Stimulated activated CD4-positive, alpha-beta T cell treated with anti-CD3 and anti-CD28 coated beads, Interleukin-12 subunit alpha, Interleukin-12 subunit beta, amount 100 ng/mL, for 48 hours (primary cell): ENCODE data around the gene PHTF2.
"Not testable (repeated sequence)": the region's sequence is repeated elsewhere in the genome, so short reads cannot be mapped to it uniquely, and the experiment has no call there.

Source experiments
- DNase-seq, 3 donors: peaks; one replicate each; pipeline ENCODE4 v3.0.0-alpha.2; 2020; ENCODE audit warnings: low read depth in 2 of 3, low spot score in 1 of 3

PHTF2 gene

GRCh38 chr7:77798394-77799077 lies at the start of gene PHTF2, which contains the start of gene TMEM60:
Gene PHTF2, plus strand, starts transcription at chr7:77798773.
Gene TMEM60, minus strand, starts transcription at chr7:77798434. Its CDS starts 4,061 bp downstream, at chr7:77794373.
- DNase-seq, result peak; percentile 87 to 94 (median 91)

GRCh38 chr7:77752016-77752415 lies 46.6 kb upstream of the PHTF2 start:
- no peak for DNase-seq

GRCh38 chr7:77753173-77753572 lies 45.4 kb upstream of the PHTF2 start:
- DNase-seq, result no peak

- DNase-seq, result no peak
Observed at GRCh38 chr7:77757589-77757988, 41.0 kb upstream of the PHTF2 start.

- peak; percentile 18 to 90 (median 42) for DNase-seq
Observed at GRCh38 chr7:77759294-77759889, 39.2 kb upstream of the PHTF2 start.

- no peak for DNase-seq
Observed at GRCh38 chr7:77760809-77761453, 37.6 kb upstream of the PHTF2 start.

DNA sequence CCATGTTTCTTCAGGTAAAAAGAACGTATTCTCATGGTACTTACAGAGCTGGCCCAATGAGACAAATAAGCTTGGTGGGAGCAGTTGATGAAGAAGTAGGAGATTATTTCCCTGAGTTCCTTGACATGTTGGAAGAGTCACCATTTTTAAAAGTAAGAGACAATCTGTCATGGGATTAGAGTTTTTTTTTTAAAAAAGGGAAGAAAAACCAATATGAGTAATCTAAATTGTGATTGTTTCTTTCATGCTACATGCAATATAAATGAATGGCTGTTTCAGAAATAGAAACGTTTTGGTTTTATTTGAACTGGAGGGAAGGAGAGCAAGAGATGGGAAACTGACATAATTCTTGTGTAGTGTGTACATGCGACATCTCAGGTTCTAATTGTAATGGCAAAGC lies 33.1 kb upstream of the PHTF2 start:
- no peak for DNase-seq

DNA sequence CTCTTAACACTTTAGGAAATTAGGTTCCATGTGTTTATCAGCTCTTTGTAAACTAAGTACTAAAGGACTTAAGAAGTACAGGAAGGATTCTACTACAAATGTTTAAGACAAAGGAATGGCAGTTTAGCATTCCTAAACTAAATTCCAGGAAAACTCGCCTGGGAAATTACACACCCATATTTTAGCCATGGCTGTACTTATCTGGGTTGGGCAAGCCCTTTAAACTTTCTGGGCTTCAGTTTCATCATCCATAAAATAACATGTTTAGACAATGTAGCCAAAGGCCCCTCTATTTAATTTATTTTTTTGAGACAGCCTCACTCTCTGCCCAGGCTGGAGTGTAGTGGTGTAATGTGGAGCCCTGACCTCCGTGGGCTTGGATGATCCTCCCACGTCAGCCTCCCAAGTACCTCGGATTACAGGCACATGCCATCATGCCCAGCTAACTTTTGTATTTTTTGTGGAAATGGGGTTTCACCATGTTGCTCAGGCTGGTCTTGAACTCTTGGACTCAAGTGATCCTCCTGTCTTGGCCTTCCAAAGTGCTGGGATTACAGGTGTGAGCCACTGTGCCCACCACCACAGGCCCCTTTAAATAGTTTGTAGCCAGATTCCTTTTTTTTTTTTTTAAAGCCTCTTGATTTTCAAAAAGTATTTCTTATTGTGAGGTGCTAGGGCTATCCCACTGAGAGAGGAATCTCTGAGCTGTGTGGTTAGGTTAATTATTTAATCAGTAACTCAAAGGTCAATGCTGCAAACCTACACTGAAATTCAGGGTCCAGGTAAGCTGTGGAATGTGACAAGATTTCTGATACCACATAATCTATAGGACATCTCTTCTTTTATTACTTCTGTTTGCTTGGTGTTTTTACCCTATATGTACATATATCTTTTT lies 32.4 kb upstream of the PHTF2 start:
- DNase-seq, result no peak

DNA sequence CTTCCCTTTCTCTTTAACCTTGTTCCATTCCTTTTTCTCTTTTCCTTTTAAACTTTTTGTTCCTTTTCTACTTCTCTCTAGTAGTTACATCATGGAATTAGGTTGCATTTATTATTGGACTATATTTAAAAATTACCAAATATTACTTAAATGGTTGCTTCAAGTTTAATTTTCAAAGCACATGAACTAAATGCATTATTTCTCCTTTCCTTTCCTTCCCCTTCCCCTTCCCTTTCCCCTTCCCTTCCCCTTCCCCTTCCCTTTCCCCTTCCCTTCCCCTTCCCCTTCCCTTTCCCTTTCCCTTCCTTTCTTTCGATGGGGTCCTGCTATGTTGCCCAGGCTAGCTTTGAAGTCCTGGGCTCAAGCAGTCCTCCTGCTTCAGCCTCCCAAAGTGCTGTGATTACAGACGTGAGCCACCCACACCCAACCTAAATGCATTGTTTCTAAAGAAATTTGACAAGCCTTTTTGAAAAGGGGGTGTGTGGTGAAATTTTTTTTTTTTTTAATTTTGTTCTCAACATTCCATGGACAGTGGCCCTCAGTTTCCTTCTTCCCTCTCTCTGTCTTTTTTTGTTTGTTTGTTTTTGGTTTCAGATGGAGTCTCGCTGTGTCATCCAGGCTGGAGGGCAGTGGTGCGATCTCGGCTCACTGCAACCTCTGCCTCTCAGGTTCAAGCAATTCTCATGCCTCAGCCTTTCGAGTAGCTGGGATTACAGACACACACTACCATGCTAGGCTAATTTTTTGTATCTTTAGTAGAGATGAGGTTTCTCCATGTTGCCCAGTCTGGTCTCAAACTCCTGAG lies 31.6 kb upstream of the PHTF2 start:
- no peak for DNase-seq

DNA sequence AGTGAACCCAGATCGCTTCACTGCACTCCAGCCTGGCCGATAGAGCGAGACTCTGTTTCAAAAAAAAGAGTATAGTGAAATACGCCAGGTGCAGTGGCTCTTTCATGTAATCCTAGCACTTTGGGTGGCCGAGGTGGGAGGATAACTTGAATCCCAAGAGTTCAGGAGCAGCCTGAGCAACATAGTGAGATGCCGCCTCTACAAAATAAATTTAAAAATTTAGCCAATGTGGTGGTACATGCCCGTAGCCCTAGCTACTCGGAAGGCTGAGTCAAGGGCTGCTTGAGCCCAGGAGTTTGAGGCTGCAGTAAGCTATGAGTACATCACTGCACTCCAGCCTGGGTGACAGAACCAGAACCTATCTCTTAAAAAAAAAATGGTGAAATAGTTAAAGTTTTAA lies 28.3 kb upstream of the PHTF2 start:
- no peak for DNase-seq

GRCh38 chr7:77771901-77772300 lies 26.7 kb upstream of the PHTF2 start:
- no peak for DNase-seq

- DNase-seq, result no peak
Observed at GRCh38 chr7:77778535-77778934, 20.0 kb upstream of the PHTF2 start.

DNA sequence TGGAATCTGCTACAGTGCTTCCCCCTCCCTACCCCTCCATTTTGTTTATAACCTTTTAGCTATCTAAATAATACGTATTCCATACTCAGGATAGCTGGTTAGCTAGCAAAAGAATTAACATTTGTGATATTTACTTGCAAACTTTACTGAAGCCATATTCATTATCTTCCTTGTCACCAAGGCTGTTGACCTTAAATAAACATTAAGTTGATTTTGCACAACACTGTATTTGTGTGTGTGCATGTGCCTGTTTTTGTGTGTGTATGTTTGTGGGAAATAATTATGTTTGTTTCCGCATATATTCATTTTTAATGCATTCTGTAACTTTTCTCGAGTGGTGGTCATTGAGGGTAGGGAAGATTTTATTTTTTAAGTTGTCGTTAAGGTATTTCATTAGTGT lies 16.2 kb upstream of the PHTF2 start:
- DNase-seq, result no peak

- no peak for DNase-seq
Observed at GRCh38 chr7:77783111-77783510, 15.5 kb upstream of the PHTF2 start.

DNA sequence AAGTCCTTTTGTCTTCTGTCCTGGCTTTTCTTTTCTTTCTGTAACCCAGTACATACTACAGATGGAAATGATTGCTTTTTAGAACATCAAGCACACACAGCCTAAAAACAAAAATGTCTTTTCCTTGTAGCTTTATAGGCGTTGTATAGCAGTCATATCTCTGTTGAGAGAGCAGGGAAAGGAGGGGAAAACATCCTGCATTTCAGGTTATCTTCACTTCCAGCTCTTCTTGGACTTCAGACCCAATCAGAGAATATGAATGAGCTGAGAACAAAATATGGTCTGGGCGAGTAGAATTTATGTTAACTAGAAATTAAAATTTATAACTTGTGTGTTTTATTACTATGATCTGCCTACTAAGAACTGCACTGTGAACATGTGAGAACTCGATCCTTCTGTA lies 15.0 kb upstream of the PHTF2 start:
- DNase-seq, result no peak

DNA sequence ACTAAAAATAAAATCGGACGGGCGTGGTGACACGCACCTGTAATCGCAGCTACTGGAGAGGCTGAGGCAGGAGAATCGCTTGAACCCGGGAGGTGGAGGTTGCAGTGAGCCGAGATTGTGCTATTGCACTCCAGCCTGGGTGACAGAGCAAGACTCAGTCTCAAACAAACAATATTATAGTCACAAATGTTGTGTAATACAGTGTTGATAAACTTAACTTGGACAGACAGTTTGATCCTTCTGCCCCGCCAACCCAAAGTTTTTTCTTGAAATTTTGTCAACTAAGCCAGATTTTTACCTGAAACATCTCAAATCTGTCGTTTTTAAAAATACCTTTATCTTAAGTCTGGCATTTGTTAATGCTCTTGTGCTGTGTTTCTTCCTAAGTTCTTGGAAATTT lies 14.1 kb upstream of the PHTF2 start:
- DNase-seq, result not testable (repeated sequence)

DNA sequence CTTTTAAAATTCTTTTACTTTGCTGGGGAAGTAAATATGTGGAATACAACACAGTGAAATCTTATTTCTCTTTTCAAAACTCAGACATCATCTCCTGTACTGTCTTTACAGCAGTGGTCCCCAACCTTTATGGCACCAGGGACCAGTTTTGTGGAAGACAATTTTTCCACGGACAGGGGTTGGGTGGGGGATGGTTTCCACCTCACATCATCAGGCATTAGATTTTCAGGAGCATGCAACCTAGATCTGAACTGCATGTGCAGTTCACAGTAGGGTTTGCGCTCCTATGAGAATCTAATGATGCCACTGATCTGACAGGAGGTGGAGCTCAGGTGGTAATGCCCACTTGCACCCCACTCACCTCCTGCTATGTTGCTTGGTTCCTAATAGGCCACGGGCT lies 12.6 kb upstream of the PHTF2 start:
- no peak for DNase-seq

GRCh38 chr7:77786741-77787140 lies 11.8 kb upstream of the PHTF2 start:
- no peak for DNase-seq

DNA sequence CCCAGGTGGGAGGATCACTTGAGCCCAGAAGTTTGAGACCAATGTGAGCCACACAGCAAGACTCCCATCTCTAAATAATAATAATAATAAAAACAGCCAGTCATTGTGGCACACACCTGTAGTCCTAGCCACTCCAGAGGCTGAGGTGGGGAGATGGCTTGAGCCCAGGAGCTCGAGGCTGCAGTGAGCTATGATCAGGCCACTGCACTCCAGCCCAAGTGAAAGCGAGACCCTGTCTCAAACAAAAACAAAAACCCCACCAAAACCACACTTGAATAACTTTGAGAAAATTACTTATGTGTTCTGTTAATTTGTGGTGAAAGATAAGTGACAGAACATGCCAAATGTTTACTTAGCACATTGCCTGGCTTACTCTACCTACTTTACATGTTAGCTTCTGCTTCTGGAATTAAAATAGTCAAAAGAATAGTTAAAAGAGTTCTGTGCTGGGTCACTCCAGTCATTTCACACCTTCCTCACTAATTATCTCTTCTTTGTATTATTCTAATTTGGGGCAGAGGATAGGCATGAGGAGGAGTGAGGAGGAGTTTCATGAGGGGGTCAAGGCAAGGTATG lies 10.2 kb upstream of the PHTF2 start:
- no peak for DNase-seq

DNA sequence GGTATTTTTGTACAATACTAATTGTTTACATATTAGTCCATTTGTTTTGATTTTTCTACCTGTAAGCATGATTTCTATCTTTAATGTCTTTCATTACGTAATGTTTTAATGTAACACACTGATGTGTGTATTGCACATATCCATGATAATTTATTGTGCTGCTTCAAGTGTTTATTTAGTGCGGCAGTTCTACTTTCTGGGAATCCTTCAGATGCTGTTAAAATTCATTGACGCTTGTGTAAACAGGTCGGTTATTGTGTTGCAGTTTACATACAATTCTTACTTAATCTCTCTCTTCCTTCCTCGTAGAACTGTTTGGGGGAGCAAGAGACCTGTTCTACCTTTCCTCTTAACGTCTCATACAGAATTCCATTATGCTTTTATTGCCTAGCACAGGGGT lies 7.2 kb upstream of the PHTF2 start:
- DNase-seq, result no peak
